GM12891 (cell line): Measurements from ENCODE around the gene AK4.

Source experiments
- PAX5 ChIP-seq: IDR thresholded peaks from 2 replicates; pipeline ENCODE4 v1.6.1; 2011; ENCODE audit warnings: low read length, moderate library complexity, mild to moderate bottlenecking; ENCODE audit not compliant: insufficient read depth, severe bottlenecking
- POLR2A ChIP-seq: IDR thresholded peaks from 2 replicates; pipeline ENCODE4 v1.6.1; 2011; ENCODE audit warnings: low read depth, low read length, control low read depth
- POLR2AphosphoS5 ChIP-seq: IDR thresholded peaks from 2 replicates; pipeline ENCODE4 v1.6.1; 2011; ENCODE audit warnings: low read depth, low read length, control low read depth
- SPI1 ChIP-seq: IDR thresholded peaks from 2 replicates; pipeline ENCODE4 v1.6.1; 2011; ENCODE audit warnings: low read depth, low read length, control low read depth
- TAF1 ChIP-seq: IDR thresholded peaks from 2 replicates; pipeline ENCODE4 v1.6.1; 2011; ENCODE audit warnings: low read depth, low read length, control low read depth

- TF ChIP-seq POLR2AphosphoS5 = no peak
- no peak for TF ChIP-seq POLR2A
- TF ChIP-seq TAF1 = no peak
- no peak for TF ChIP-seq SPI1
- TF ChIP-seq PAX5 = no peak
Observed at GRCh38 chr1:65206836-65207235, 58.8 kb downstream of the AK4 start.
